HEK293 (cell line): Measurements from ENCODE around the gene KIF20A.

Source experiments
- CTCF ChIP-seq: fragments of 450-650 bp; formaldehyde crosslinking; IDR thresholded peaks from 2 replicates; pipeline ENCODE4 v1.5.1; 2016; ENCODE audit warnings: missing biosample characterization, missing genetic modification characterization
- MYNN ChIP-seq: fragments of 450-650 bp; formaldehyde crosslinking; IDR thresholded peaks from 2 replicates; pipeline ENCODE4 v1.5.1; 2016; ENCODE audit warnings: missing biosample characterization, missing genetic modification characterization, borderline replicate concordance
- REST ChIP-seq: fragments of 450-650 bp; formaldehyde crosslinking; IDR thresholded peaks from 2 replicates; pipeline ENCODE4 v1.5.1; 2016; ENCODE audit warnings: missing biosample characterization, missing genetic modification characterization
- YY1 ChIP-seq: fragments of 450-650 bp; formaldehyde crosslinking; IDR thresholded peaks from 2 replicates; pipeline ENCODE4 v1.5.1; 2018; ENCODE audit warnings: missing biosample characterization, missing genetic modification characterization
- ZBTB21 ChIP-seq: fragments of 450-650 bp; formaldehyde crosslinking; IDR thresholded peaks from 2 replicates; pipeline ENCODE4 v1.5.1; 2017; ENCODE audit warnings: missing biosample characterization, missing genetic modification characterization
- ZNF274 ChIP-seq, 2 experiments: fragments of 200-500 bp in 1 of 2; fragments of 450-650 bp in 1 of 2; sonication (Bioruptor generic) in 1 of 2; formaldehyde crosslinking in 1 of 2; IDR thresholded peaks; 2 replicates each; pipeline versions ENCODE4 v1.5.1 to v1.6.1; 2014 to 2016; ENCODE audit warnings: borderline replicate concordance in 1 of 2, inconsistent platforms in 1 of 2, low read length in 1 of 2, missing biosample characterization in 1 of 2, missing genetic modification characterization in 1 of 2
- ZNF426 ChIP-seq: fragments of 450-650 bp; formaldehyde crosslinking; IDR thresholded peaks from 2 replicates; pipeline ENCODE4 v1.5.1; 2017; ENCODE audit warnings: missing biosample characterization, missing genetic modification characterization, mild to moderate bottlenecking, inconsistent platforms, moderate library complexity

- TF ChIP-seq ZBTB21 (tag by site-specific recombination) (no peak), YY1 (tag by site-specific recombination) (no peak), REST (tag by site-specific recombination) (no peak), ZNF274 (IDR thresholded peaks at IDR 0.05; ENCODE audit: low read length) (no peak), ZNF274 (tag by site-specific recombination; IDR thresholded peaks at IDR 0.05; ENCODE audit: borderline replicate concordance) (no peak), CTCF (tag by site-specific recombination) (no peak), MYNN (tag by site-specific recombination) (no peak), ZNF426 (tag by site-specific recombination) (no peak)
These were observed 455 bp downstream of the KIF20A start for GRCh38 chr5:138179277-138179857.
